HepG2 (cell line): ENCODE data around the gene FBP1.

Experiments used
- GABPA ChIP-seq, 2 experiments: IDR thresholded peaks; 2 replicates each; pipeline ENCODE4 v1.6.1; 2011 to 2016; ENCODE audit warnings: low read depth in 2 of 2, low read length in 1 of 2, missing biosample characterization in 1 of 2, missing genetic modification characterization in 1 of 2
- MAFG ChIP-seq: sonication (generic); formaldehyde crosslinking; IDR thresholded peaks from 2 replicates; pipeline ENCODE4 v1.5.1; 2020; ENCODE audit warnings: mild to moderate bottlenecking, missing genetic modification reagents
- MAX ChIP-seq: IDR thresholded peaks from 2 replicates; pipeline ENCODE4 v1.6.1; 2012; ENCODE audit warnings: inconsistent platforms
- PBX2 ChIP-seq: IDR thresholded peaks from 2 replicates; pipeline ENCODE4 v1.6.1; 2016; ENCODE audit warnings: control low read depth
- RBM39 ChIP-seq: fragments of 200-400 bp; formaldehyde crosslinking; IDR thresholded peaks from one replicate; pipeline ENCODE4 v1.6.1; 2018; ENCODE audit warnings: antibody characterized with exemption, mild to moderate bottlenecking, low read depth, low read length; ENCODE audit not compliant: poor library complexity, severe bottlenecking
- SP2 ChIP-seq: sonication (generic); formaldehyde crosslinking; IDR thresholded peaks from 2 replicates; pipeline ENCODE4 v1.5.1; 2020; ENCODE audit warnings: mild to moderate bottlenecking, missing genetic modification reagents
- TAF1 ChIP-seq: sonication (generic); formaldehyde crosslinking; IDR thresholded peaks from 2 replicates; pipeline ENCODE4 v1.4.0; 2020; ENCODE audit warnings: missing genetic modification reagents
- TOE1 ChIP-seq: sonication (generic); formaldehyde crosslinking; IDR thresholded peaks from 2 replicates; pipeline ENCODE4 v1.4.0; 2020; ENCODE audit warnings: mild to moderate bottlenecking, missing genetic modification reagents

GRCh38 chr9:94663640-94664039, 24.3 kb upstream of the FBP1 start:
- TF ChIP-seq PBX2 (CRISPR knock-in tag) (no peak), MAFG (no peak), MAX (no peak), GABPA (IDR thresholded peaks at IDR 0.05; ENCODE audit: low read depth, low read length) (no peak), GABPA (CRISPR knock-in tag; IDR thresholded peaks at IDR 0.05; ENCODE audit: low read depth) (no peak), TAF1 (CRISPR knock-in tag) (no peak), TOE1 (CRISPR knock-in tag) (no peak), RBM39 (no peak), SP2 (CRISPR knock-in tag) (no peak)
